Activated T-cell treated with anti-CD3 and anti-CD28 coated beads for 4 hours (primary cell): ENCODE data around the gene MFAP3.

Source experiments
- DNase-seq: peaks from one replicate; pipeline ENCODE4 v3.0.0-alpha.2; 2020

The MFAP3 gene

GRCh38 chr5:154095904-154096303, 57.1 kb downstream of the MFAP3 start:
- no peak for DNase-seq

- DNase-seq = no peak
These were observed 58.3 kb downstream of the MFAP3 start for GRCh38 chr5:154097031-154097430.

- DNase-seq = no peak
These were observed 59.7 kb downstream of the MFAP3 start for GRCh38 chr5:154098465-154098864.

- no peak for DNase-seq
These were observed 62.4 kb downstream of the MFAP3 start for GRCh38 chr5:154101184-154101583.

- no peak for DNase-seq
These were observed 64.5 kb downstream of the MFAP3 start for GRCh38 chr5:154103233-154103632.
